K562 (cell line): ENCODE data around the gene AGPAT4. TPM values are rescaled to one million over a fixed set of nuclear protein-coding genes. Genes with fewer than 3 reads are reported as not detected.

Experiments
- ATAC-seq: fragments of 200-7000 bp; cut with Tn5 transposase; 3 replicates; pipeline ENCODE4 v1.9.1; 2020; ENCODE audit warnings: moderate library complexity
- BruUV-seq: library from RNA; stranded (reverse); fragments of 400-500 nt; replicated peaks from 2 replicates; lab custom pipeline; 2021; lab: Mats Ljungman, UMichigan
- CTCF ChIA-PET: fragments of 300-600 bp; formaldehyde crosslinking; extraction: SDS; loops from one replicate; lab custom pipeline; 2021; ENCODE audit warnings: low intra/inter-chr PET ratio; lab: Yijun Ruan, JAX
- POLR2A ChIA-PET: fragments of 300-600, 350-650 bp; sonication (Branson Sonifier 250); formaldehyde crosslinking; extraction: SDS; loops from one replicate; lab custom pipeline; 2021; ENCODE audit warnings: antibody characterized with exemption, inconsistent platforms; lab: Yijun Ruan, JAX
- DNase-seq, 4 experiments: peaks; one replicate each; pipeline versions ENCODE4 v3.0.0 to v3.0.0-alpha.2; 2011 to 2018; ENCODE audit warnings: low spot score in 3 of 4, mixed read lengths in 3 of 4; ENCODE audit errors: extremely low read depth in 1 of 4
- FAIRE-seq: peaks from 2 replicates; lab custom pipeline; 2011; peaks lifted over from hg19 to GRCh38; lab: Jason Lieb, UNC
- H2AFZ ChIP-seq: 2 replicates; pipeline ENCODE4 v1.6.0; 2011; ENCODE audit warnings: low read depth, low read length, control low read depth, inconsistent platforms
- H3K27ac ChIP-seq: fragments of 200-600 bp; 3 replicates; pipeline ENCODE4 v1.8.0; 2011; ENCODE audit warnings: low read depth, mild to moderate bottlenecking, control low read depth, inconsistent platforms, low read length, moderate library complexity, mixed read lengths; ENCODE audit errors: extremely low read depth
- H3K27me3 ChIP-seq, 2 experiments: fragments of 300-600 bp in 1 of 2; 2 replicates in 1 of 2; 3 replicates in 1 of 2; pipeline versions ENCODE4 v1.6.0 to v1.8.0; 2011; ENCODE audit warnings: inconsistent platforms in 2 of 2, low read length in 2 of 2, mild to moderate bottlenecking in 1 of 2, mixed read lengths in 1 of 2, moderate library complexity in 1 of 2; ENCODE audit not compliant: control insufficient read depth in 2 of 2, insufficient read depth in 2 of 2
- H3K36me3 ChIP-seq: fragments of 300-600 bp; 3 replicates; pipeline ENCODE4 v1.8.0; 2011; ENCODE audit warnings: mild to moderate bottlenecking, low read length, inconsistent platforms; ENCODE audit not compliant: control insufficient read depth, insufficient read depth
- H3K4me1 ChIP-seq, 2 experiments: fragments of 200-600 bp in 1 of 2; replicated peaks in 1 of 2; 2 replicates in 1 of 2; 3 replicates in 1 of 2; pipeline versions ENCODE4 v1.5.1 to v1.8.0; 2011; ENCODE audit warnings: inconsistent platforms in 2 of 2, low read length in 2 of 2, mild to moderate bottlenecking in 1 of 2, mixed read lengths in 1 of 2, moderate library complexity in 1 of 2; ENCODE audit not compliant: control insufficient read depth in 2 of 2, insufficient read depth in 2 of 2
- H3K4me2 ChIP-seq: 2 replicates; pipeline ENCODE4 v1.6.1; 2011; ENCODE audit warnings: low read length, control low read depth, inconsistent platforms, mixed read lengths; ENCODE audit not compliant: insufficient read depth
- H3K4me3 ChIP-seq: fragments of 200-600 bp; sonication (generic), shearing (Covaris generic); 2 replicates; pipeline ENCODE4 v1.5.1; 2016; ENCODE audit warnings: control low read depth, inconsistent platforms
- H3K79me2 ChIP-seq: fragments of 200-600 bp; 3 replicates; pipeline ENCODE4 v1.8.0; 2011; ENCODE audit warnings: low read length, inconsistent platforms; ENCODE audit not compliant: control insufficient read depth, insufficient read depth
- H3K9ac ChIP-seq, 2 experiments: 2 replicates each; pipeline versions ENCODE4 v1.6.0 to v1.6.1; 2011; ENCODE audit warnings: low read depth in 2 of 2, low read length in 2 of 2, control low read depth in 1 of 2, inconsistent platforms in 1 of 2, mild to moderate bottlenecking in 1 of 2, mixed read lengths in 1 of 2; ENCODE audit not compliant: insufficient read depth in 1 of 2
- H3K9me1 ChIP-seq: one replicate; pipeline ENCODE4 v1.6.0; 2011; ENCODE audit warnings: inconsistent platforms, mild to moderate bottlenecking, low read length, moderate library complexity; ENCODE audit not compliant: control insufficient read depth, insufficient read depth
- H3K9me3 ChIP-seq: replicated peaks from 2 replicates; pipeline ENCODE4 v1.5.1; 2011; ENCODE audit warnings: low read depth, low read length, inconsistent platforms; ENCODE audit not compliant: control insufficient read depth, insufficient read depth
- H4K20me1 ChIP-seq: replicated peaks from 2 replicates; pipeline ENCODE4 v1.6.1; 2011; ENCODE audit warnings: low read length, inconsistent platforms, mixed read lengths; ENCODE audit not compliant: control insufficient read depth, insufficient read depth
- ATF1 ChIP-seq, 2 experiments: fragments of 450-650 bp in 1 of 2; IDR thresholded peaks; 2 replicates each; pipeline ENCODE4 v1.6.1; 2016; ENCODE audit warnings: missing compliant biosample characterization in 1 of 2, missing genetic modification characterization in 1 of 2
- FOXA1 ChIP-seq: fragments of 450-650 bp; IDR thresholded peaks from 2 replicates; pipeline ENCODE4 v1.6.1; 2016; ENCODE audit warnings: mild to moderate bottlenecking, borderline replicate concordance
- FOXP4 ChIP-seq: sonication (generic); formaldehyde crosslinking; IDR thresholded peaks from 2 replicates; pipeline ENCODE4 v1.8.0; 2022; ENCODE audit warnings: mild to moderate bottlenecking, missing genetic modification reagents, borderline replicate concordance
- NFIC ChIP-seq: fragments of 450-650 bp; IDR thresholded peaks from 2 replicates; pipeline ENCODE4 v1.6.1; 2017; ENCODE audit warnings: mild to moderate bottlenecking, inconsistent platforms
- RBM17 ChIP-seq: fragments of 200-400 bp; formaldehyde crosslinking; IDR thresholded peaks from 2 replicates; pipeline ENCODE4 v1.6.1; 2017; ENCODE audit warnings: low read depth, mild to moderate bottlenecking, low read length, borderline replicate concordance
- SIRT6 ChIP-seq: IDR thresholded peaks from one replicate; pipeline ENCODE4 v1.6.1; 2012; ENCODE audit warnings: low read depth, mild to moderate bottlenecking, control low read depth, inconsistent platforms, low read length, moderate library complexity
- ZNF3 ChIP-seq: fragments of 250-450 bp; sonication (Bioruptor Pico); IDR thresholded peaks from 2 replicates; pipeline ENCODE4 v1.5.0; 2021; ENCODE audit warnings: mild to moderate bottlenecking, moderate library complexity
- ZNF407 ChIP-seq: fragments of 450-650 bp; IDR thresholded peaks from 2 replicates; pipeline ENCODE4 v1.6.1; 2016; ENCODE audit warnings: low read depth
- ZNF644 ChIP-seq: fragments of 200-800 bp; sonication (Bioruptor generic); IDR thresholded peaks from 2 replicates; pipeline ENCODE4 v1.6.1; 2016; ENCODE audit warnings: low read depth, missing genetic modification characterization, missing compliant biosample characterization
- WGBS: fragments of 100-300 bp; shearing (Covaris generic); methylation state at CpG from one replicate; pipeline ENCODE4 v1.1.6; 2016; ENCODE audit warnings: low coverage, mixed read lengths; ENCODE audit not compliant: insufficient coverage; ENCODE audit errors: missing lambda C conversion rate; 5-methylcytosine and 5-hydroxymethylcytosine counted together
- in situ Hi-C: fragments of 300-500 bp; cut with MboI; formaldehyde crosslinking; loops from 4 replicates; pipeline ENCODE4 v1.15.0; 2018; ENCODE audit warnings: inconsistent platforms, mixed read lengths
- intact Hi-C: fragments of 100-400 bp; cut with micrococcal nuclease; formaldehyde crosslinking; loops from 2 replicates; pipeline ENCODE4 v1.14.2; 2022
- polyA plus RNA-seq, 8 experiments: library from polyadenylated mRNA; depleted of rRNA in 4 of 8; stranded (reverse) in 5 of 8; unstranded in 3 of 8; fragments of >200 nt; fragmentation: Nextera tagmentation in 2 of 8; fragmentation: Illumina TruSeq in 1 of 8; extraction: Ambion mirVana in 2 of 8; extraction: Trizol in 1 of 8; gene quantifications; 2 replicates each; pipeline versions ENCODE4 v1.2.1 to v1.2.3, GENCODE V29; 2011 to 2014; ENCODE audit warnings: inconsistent platforms in 1 of 8, missing spikeins in 1 of 8
- total RNA-seq, 7 experiments: library from RNA; depleted of rRNA in 6 of 7; stranded (reverse); fragments of >200 nt in 6 of 7; fragmentation: Illumina TruSeq in 2 of 7; extraction: Trizol in 2 of 7; gene quantifications; 2 replicates each; pipeline versions ENCODE4 v1.2.1 to v1.2.3, GENCODE V29; 2011 to 2021; ENCODE audit warnings: low replicate concordance in 1 of 7

The AGPAT4 gene
- total and polyA plus RNA-seq, 9 of the 15 experiments (the other 6 are each of a cell fraction or from before 2014, with no cell fraction given) = 2.2 to 15.0 (median 5.7) TPM

GRCh38 chr6:161125591-161125990 lies 148.3 kb downstream of the AGPAT4 start:
- intact Hi-C loops = no loop called here
- TF ChIP-seq ZNF3 (CRISPR knock-in tag) (no peak), SIRT6 (no peak), NFIC (no peak), RBM17 (no peak), ZNF644 (no peak), ATF1 (CRISPR knock-in tag; IDR thresholded peaks at IDR 0.05) (no peak), ATF1 (tag; IDR thresholded peaks at IDR 0.05) (no peak), ZNF407 (no peak), FOXP4 (CRISPR knock-in tag) (no peak), FOXA1 (no peak)

More at GRCh38 chr6:161125591-161125990, 148.3 kb downstream of the AGPAT4 start:
- Histone ChIP-seq H4K20me1 (no peaks in the 10 kb centered on the region), H3K4me3 (no peak overlapping the region), H3K27me3 (no peaks in the 10 kb centered on the region), H3K79me2 (no peaks in the 10 kb centered on the region), H3K4me2 (no peak overlapping the region), H3K9me3 (peaks cover 3% of the 10 kb centered on the region; the same call in 1 of the 2 replicates), H3K36me3 (peaks cover 35% of the 10 kb centered on the region), H3K9ac (no peak overlapping the region), H3K27ac (no peak overlapping the region), H2AFZ (no peak overlapping the region), H3K9me1 (no peaks in the 10 kb centered on the region), H3K4me1 (no peaks in the 10 kb centered on the region)
- CTCF ChIA-PET = no interaction called here
- in situ Hi-C loops = no loop called here
- no peak for ATAC-seq
- POLR2A ChIA-PET = interaction anchor here (0.5 to 1.1 kb wide), 3 partner anchors 11 to 75 kb away, joined by 3 to 4 read pairs (median 4); no protein-coding TSS in a partner anchor
- no TSS peak for BruUV-seq
- no peak for FAIRE-seq
- no peak for DNase-seq
- whole genome bisulfite sequencing = 59% methylated on average over 2 of the region's 2 CpGs
